GM13977 (cell line): ENCODE results near the gene HOXC10.

Source experiments
- DNase-seq: peaks from one replicate; pipeline ENCODE4 v3.0.0; 2012; ENCODE audit warnings: low spot score
- CTCF ChIP-seq: IDR thresholded peaks from 2 replicates; pipeline ENCODE4 v1.5.1; 2012; ENCODE audit warnings: mild to moderate bottlenecking, control low read depth; ENCODE audit not compliant: insufficient read depth; ENCODE audit errors: extremely low read depth, missing control alignments
- in situ Hi-C: fragments of 300-500 bp; cut with MboI; formaldehyde crosslinking; loops from one replicate; pipeline ENCODE4 v1.12.0; 2022; ENCODE audit warnings: low sequenced_read_pairs, low pct_unique_long_range_greater_than_20kb, mixed read lengths, inconsistent platforms; ENCODE audit not compliant: unreplicated experiment

HOXC10 gene

GRCh38 chr12:54032627-54033100 lies 47.7 kb downstream of the HOXC10 start, which contains the start of gene HOXC5:
TSS of gene HOXC5 (plus strand) at chr12:54033050. CDS start at chr12:54033123, 73 bp downstream.
- peak; percentile 93 for DNase-seq
- in situ Hi-C loops = loop anchor here (25.0 kb wide), 1 partner anchor 95 kb away; the partner anchor contains the start of gene HOXC13
- peak; percentile 92 for TF ChIP-seq CTCF

GRCh38 chr12:54033106-54033979 lies 48.4 kb downstream of the HOXC10 start:
- no peak for TF ChIP-seq CTCF
- in situ Hi-C loops = loop anchor here (25.0 kb wide), 1 partner anchor 96 kb away; the partner anchor contains the start of gene HOXC13
- no peak for DNase-seq

GRCh38 chr12:54033980-54034784 lies 49.2 kb downstream of the HOXC10 start:
- no peak for TF ChIP-seq CTCF
- in situ Hi-C loops = loop anchor here (25.0 kb wide), 1 partner anchor 97 kb away; the partner anchor contains the start of gene HOXC13
- DNase-seq = no peak

GRCh38 chr12:54034785-54035310 lies 49.9 kb downstream of the HOXC10 start:
- in situ Hi-C loops = loop anchor here (25.0 kb wide), 1 partner anchor 98 kb away; the partner anchor contains the start of gene HOXC13
- TF ChIP-seq CTCF = no peak
- DNase-seq = no peak

GRCh38 chr12:54035568-54036264 lies 50.8 kb downstream of the HOXC10 start:
- no peak for DNase-seq
- no peak for TF ChIP-seq CTCF
- in situ Hi-C loops = loop anchor here (25.0 kb wide), 1 partner anchor 98 kb away; the partner anchor contains the start of gene HOXC13
